Heart left ventricle (tissue), 13 donors: Measurements from ENCODE around the gene RRP7A.
"Not testable (repeated sequence)": the region's sequence is repeated elsewhere in the genome, so short reads cannot be mapped to it uniquely, and the experiment has no call there.

ENCODE experiments used
- CTCF ChIP-seq, 12 donors: fragments of 200-600 bp; sonication (generic) in 4 of 12; IDR thresholded peaks; one replicate each; pipeline versions ENCODE4 v1.5.0 to v1.8.0; 2018 to 2022; ENCODE audit warnings: antibody characterized with exemption in 12 of 12, mild to moderate bottlenecking in 5 of 12
- POLR2A ChIP-seq, 2 donors: fragments of 450-650 bp; IDR thresholded peaks; one replicate each; pipeline ENCODE4 v1.6.1; 2017; ENCODE audit warnings: antibody characterized with exemption in 2 of 2, mild to moderate bottlenecking in 2 of 2, moderate library complexity in 2 of 2
- donor health status: ischemic (EF 13 %, LVEDD 7.1; RV severe dilation, severe dysfunction).
- donor health status: DM: no; HTN: yes; CAD: no.
- donor health status: DM: no; HTN: no; CAD: no.
- donor health status: ischemic (EF 25% LVEDD 6.9; RV normal size, moderate dysfunction).
- donor health status: ischemic (EF 25% LVEDD 5.7; RV mildly dilated, moderate dysfunction).
- donor health status: ischemic (EF 35%, LVEDD 5.7; RV mildly dilated, moderate dysfunction).
- donor health status: nonischemic (EF 11% LVEDD 7.7; RV severe dilation, severe dysfunction).
- donor health status: DM: yes; HTN: yes; CAD: no.
- donor health status: PGD.
- donor health status: ischemic (EF 29% LVEDD 5.4; RV normal size, mild dysfunction).
- donor health status: nonischemic (EF 23%, LVEDD 6.1; RV moderate dilation, normal function).

- not testable (repeated sequence) for TF ChIP-seq CTCF, POLR2A (IDR thresholded peaks at IDR 0.05)
Observed at GRCh38 chr22:42499773-42500160, 19.8 kb downstream of the RRP7A start.
